IMR-90 (cell line): Measurements from ENCODE around the gene WAC. TPM values are rescaled to one million over a fixed set of nuclear protein-coding genes. Genes with fewer than 3 reads are reported as not detected.

Experiments used
- ATAC-seq: fragments of 200-7000 bp; cut with Tn5 transposase; 2 replicates; pipeline ENCODE4 v1.9.1; 2020; ENCODE audit warnings: low read depth, mild to moderate bottlenecking, moderate library complexity
- BruUV-seq: library from RNA; stranded (reverse); fragments of 400-500 nt; replicated peaks from 2 replicates; lab custom pipeline; 2021; lab: Mats Ljungman, UMichigan
- CTCF ChIA-PET: fragments of 300-600 bp; formaldehyde crosslinking; extraction: SDS; loops from one replicate; lab custom pipeline; 2021; ENCODE audit warnings: antibody characterized with exemption; lab: Yijun Ruan, JAX
- POLR2A ChIA-PET: fragments of 300-600 bp; sonication (Branson Sonifier 250); formaldehyde crosslinking; loops from one replicate; lab custom pipeline; 2022; ENCODE audit warnings: antibody characterized with exemption; ENCODE audit not compliant: unreplicated experiment; lab: Charles Lee
- DNase-seq: peaks from one replicate; pipeline ENCODE4 v3.0.0; 2013
- H2AFZ ChIP-seq: replicated peaks from 2 replicates; pipeline ENCODE3; 2013; ENCODE audit warnings: low read length, mild to moderate bottlenecking; ENCODE audit not compliant: poor library complexity
- H2AK5ac ChIP-seq: 2 replicates; pipeline ENCODE4 v1.6.1; 2013; ENCODE audit warnings: low read depth, low read length, inconsistent platforms
- H2AK9ac ChIP-seq: replicated peaks from 2 replicates; pipeline ENCODE3; 2013; ENCODE audit warnings: mild to moderate bottlenecking, low read depth, low read length, moderate library complexity; ENCODE audit not compliant: poor library complexity
- H2BK120ac ChIP-seq: 2 replicates; pipeline ENCODE4 v1.6.1; 2013; ENCODE audit warnings: low read depth, low read length, inconsistent platforms
- H2BK15ac ChIP-seq: 3 replicates; pipeline ENCODE4 v1.6.1; 2013; ENCODE audit warnings: low read depth, low read length, inconsistent platforms
- H2BK20ac ChIP-seq: 2 replicates; pipeline ENCODE4 v1.6.1; 2013; ENCODE audit warnings: low read depth, mild to moderate bottlenecking, inconsistent platforms, low read length, moderate library complexity
- H2BK5ac ChIP-seq: 2 replicates; pipeline ENCODE4 v1.6.1; 2013; ENCODE audit warnings: mild to moderate bottlenecking, low read depth, low read length, inconsistent platforms; ENCODE audit not compliant: poor library complexity, severe bottlenecking
- H3K14ac ChIP-seq: replicated peaks from 2 replicates; pipeline ENCODE4 v1.6.1; 2013; ENCODE audit warnings: low read depth, low read length, inconsistent platforms
- H3K18ac ChIP-seq: 2 replicates; pipeline ENCODE4 v1.6.1; 2013; ENCODE audit warnings: low read depth, low read length, control low read depth
- H3K23ac ChIP-seq: 2 replicates; pipeline ENCODE4 v1.6.1; 2013; ENCODE audit warnings: low read depth, low read length, inconsistent platforms
- H3K27ac ChIP-seq: 2 replicates; pipeline ENCODE4 v1.5.1; 2013; ENCODE audit warnings: mild to moderate bottlenecking, control low read depth, low read length; ENCODE audit not compliant: insufficient read depth
- H3K27me3 ChIP-seq: 2 replicates; pipeline ENCODE4 v1.6.1; 2013; ENCODE audit warnings: low read length; ENCODE audit not compliant: control insufficient read depth, insufficient read depth
- H3K36me3 ChIP-seq: 2 replicates; pipeline ENCODE4 v1.6.1; 2013; ENCODE audit warnings: low read length, mixed read lengths; ENCODE audit not compliant: control insufficient read depth, insufficient read depth
- H3K4ac ChIP-seq: 2 replicates; pipeline ENCODE4 v1.6.1; 2013; ENCODE audit warnings: low read depth, low read length, inconsistent platforms
- H3K4me1 ChIP-seq: 2 replicates; pipeline ENCODE4 v1.6.1; 2013; ENCODE audit warnings: low read length, mixed read lengths; ENCODE audit not compliant: control insufficient read depth, insufficient read depth
- H3K4me2 ChIP-seq: 2 replicates; pipeline ENCODE4 v1.6.1; 2013; ENCODE audit warnings: low read depth, mild to moderate bottlenecking, control low read depth, low read length, moderate library complexity
- H3K4me3 ChIP-seq: 2 replicates; pipeline ENCODE4 v1.5.1; 2013; ENCODE audit warnings: low read depth, mild to moderate bottlenecking, control low read depth, low read length, moderate library complexity; ENCODE audit not compliant: insufficient read depth
- H3K56ac ChIP-seq: 2 replicates; pipeline ENCODE4 v1.6.1; 2013; ENCODE audit warnings: low read length, inconsistent platforms; ENCODE audit not compliant: insufficient read depth; ENCODE audit errors: extremely low read depth
- H3K79me1 ChIP-seq, 2 experiments: 2 replicates each; pipeline ENCODE4 v1.6.1; 2013; ENCODE audit warnings: low read length in 2 of 2, inconsistent platforms in 1 of 2, low read depth in 1 of 2
- H3K9ac ChIP-seq: 2 replicates; pipeline ENCODE4 v1.6.1; 2013; ENCODE audit warnings: low read depth, low read length, control low read depth
- H3K9me1 ChIP-seq: 2 replicates; pipeline ENCODE4 v1.6.1; 2013; ENCODE audit warnings: low read length, inconsistent platforms; ENCODE audit not compliant: insufficient read depth
- H3K9me3 ChIP-seq: 2 replicates; pipeline ENCODE4 v1.6.1; 2013; ENCODE audit warnings: low read length; ENCODE audit not compliant: control insufficient read depth, insufficient read depth
- H4K20me1 ChIP-seq: 2 replicates; pipeline ENCODE4 v1.6.1; 2013; ENCODE audit warnings: low read length, inconsistent platforms; ENCODE audit not compliant: insufficient read depth
- H4K5ac ChIP-seq: 2 replicates; pipeline ENCODE4 v1.6.1; 2013; ENCODE audit warnings: mild to moderate bottlenecking, low read depth, low read length, control low read depth
- H4K8ac ChIP-seq, 2 experiments: 2 replicates each; pipeline ENCODE4 v1.6.1; 2013; ENCODE audit warnings: low read depth in 2 of 2, low read length in 2 of 2, control low read depth in 1 of 2, inconsistent platforms in 1 of 2
- H4K91ac ChIP-seq: 2 replicates; pipeline ENCODE4 v1.6.1; 2013; ENCODE audit warnings: low read depth, low read length, inconsistent platforms; ENCODE audit not compliant: insufficient read depth
- CTCF ChIP-seq: conservative IDR thresholded peaks from 2 replicates; pipeline ENCODE4 v1.5.1; 2012; ENCODE audit warnings: mild to moderate bottlenecking, low read depth, low read length, improper control_type of control experiment
- ELK1 ChIP-seq: fragments of 150-350 bp; IDR thresholded peaks from 2 replicates; pipeline ENCODE4 v1.6.1; 2016; ENCODE audit warnings: low read depth, mild to moderate bottlenecking, low read length, moderate library complexity, borderline replicate concordance
- MAFK ChIP-seq: IDR thresholded peaks from 2 replicates; pipeline ENCODE4 v1.6.1; 2012; ENCODE audit warnings: low read depth, low read length, improper control_type of control experiment
- POLR2A ChIP-seq: IDR thresholded peaks from 2 replicates; pipeline ENCODE4 v1.6.1; 2012; ENCODE audit warnings: mild to moderate bottlenecking, low read depth, low read length
- RAD21 ChIP-seq: IDR thresholded peaks from 2 replicates; pipeline ENCODE4 v1.6.1; 2012; ENCODE audit warnings: low read length, improper control_type of control experiment
- RFX5 ChIP-seq: IDR thresholded peaks from 2 replicates; pipeline ENCODE4 v1.8.0; 2012; ENCODE audit warnings: low read depth, mild to moderate bottlenecking, low read length, moderate library complexity
- SMC3 ChIP-seq: fragments of 150-350 bp; IDR thresholded peaks from 2 replicates; pipeline ENCODE4 v1.6.1; 2016; ENCODE audit warnings: low read depth, mild to moderate bottlenecking, antibody characterized with exemption, low read length, moderate library complexity
- USF2 ChIP-seq: fragments of 150-350 bp; IDR thresholded peaks from 2 replicates; pipeline ENCODE4 v1.6.1; 2017; ENCODE audit warnings: mild to moderate bottlenecking, antibody characterized with exemption, low read length, low read depth
- WGBS, 2 experiments: methylation state at CpG; one replicate each; pipeline versions ENCODE4 v1.1.5 to v1.1.7; 2013; ENCODE audit warnings: missing lambda C conversion rate in 2 of 2; ENCODE audit not compliant: insufficient read length in 1 of 2; ENCODE audit errors: extremely low coverage in 2 of 2; 5-methylcytosine and 5-hydroxymethylcytosine counted together
- dilution Hi-C: fragments of 300-500 bp; cut with HindIII; formaldehyde crosslinking; loops from one replicate; pipeline ENCODE4 v1.14.3; 2018; ENCODE audit warnings: low sequenced_read_pairs; ENCODE audit not compliant: unreplicated experiment
- in situ Hi-C: fragments of 300-500 bp; cut with MboI; formaldehyde crosslinking; loops from 3 replicates; pipeline ENCODE4 v1.14.3; 2019; ENCODE audit warnings: low sequenced_read_pairs, inconsistent platforms, mixed read lengths
- intact Hi-C: fragments of 100-400 bp; cut with micrococcal nuclease; formaldehyde crosslinking; loops from 2 replicates; pipeline ENCODE4 v1.10.0; 2022
- polyA plus RNA-seq, 3 experiments: library from polyadenylated mRNA; depleted of rRNA; stranded (reverse); fragments of >200 nt; gene quantifications; 2 replicates each; pipeline ENCODE4 v1.2.3, GENCODE V29; 2012; ENCODE audit warnings: low replicate concordance in 1 of 3
- total RNA-seq: library from RNA; depleted of rRNA; stranded (reverse); fragments of >200 nt; gene quantifications from 2 replicates; pipeline ENCODE4 v1.2.3, GENCODE V29; 2012

WAC gene
- total and polyA plus RNA-seq, 2 of the 4 experiments (the other 2 are of a cell fraction) = 39.6 to 52.2 TPM

- H2BK20ac ChIP-seq = no peak overlapping the region
- H3K4me3 ChIP-seq = no peak overlapping the region
- H3K56ac ChIP-seq = no peak overlapping the region
- no peak overlapping the region for H2BK15ac ChIP-seq
- TF ChIP-seq ELK1 (no peak), POLR2A (no peak), MAFK (no peak), USF2 (no peak), RFX5 (no peak), SMC3 (no peak), CTCF (no peak), RAD21 (no peak)
- no peak overlapping the region for H3K9ac ChIP-seq
- H2BK5ac ChIP-seq = no peak overlapping the region
- H2AK9ac ChIP-seq = no peak overlapping the region
- no peak overlapping the region for H2AK5ac ChIP-seq
- POLR2A ChIA-PET = no interaction called here
- H3K27ac ChIP-seq = no peak overlapping the region
- no peak overlapping the region for H3K4me2 ChIP-seq
- H3K23ac ChIP-seq = no peak overlapping the region
- CTCF ChIA-PET = interaction anchor here (0.6 kb wide), 1 partner anchor 50 kb away, joined by 6 read pairs; no protein-coding TSS in a partner anchor
- H2BK120ac ChIP-seq = no peak overlapping the region
- no peak for ATAC-seq
- no peak overlapping the region for H3K18ac ChIP-seq
- dilution Hi-C loops (no loop called here), intact Hi-C loops (loop anchor here (1.0 kb wide), 1 partner anchor 168 kb away; no protein-coding TSS in a partner anchor), in situ Hi-C loops (no loop called here)
- H3K9me1 ChIP-seq = peaks cover 5% of the 10 kb centered on the region
- no peak overlapping the region for H4K5ac ChIP-seq
- H3K4ac ChIP-seq = no peak overlapping the region
- H3K79me1 ChIP-seq = peaks cover 24 to 64% of the 10 kb centered on the region in 2 experiments; a peak in 3 of 4 replicates
- H3K9me3 ChIP-seq = no peaks in the 10 kb centered on the region
- H3K36me3 ChIP-seq = peaks cover 9% of the 10 kb centered on the region
- H3K27me3 ChIP-seq = no peaks in the 10 kb centered on the region
- H4K8ac ChIP-seq = no peak overlapping the region
- no peak overlapping the region for H4K91ac ChIP-seq
- H2AFZ ChIP-seq = no peak overlapping the region
- no peak overlapping the region for H3K14ac ChIP-seq
- WGBS, 2 experiments = no CpG with 5 or more reads among the region's 2 CpGs
- peaks cover 78% of the 10 kb centered on the region for H4K20me1 ChIP-seq
- peak; percentile 15 for DNase-seq
- peaks cover 3% of the 10 kb centered on the region for H3K4me1 ChIP-seq
- BruUV-seq = no TSS peak
These were observed 67.1 kb downstream of the WAC start for GRCh38 chr10:28600056-28600455.
